HEK293 (cell line): ENCODE measurements around the gene PIGB.

Source experiments
- CTCF ChIA-PET: fragments of 350-600 bp; formaldehyde crosslinking; extraction: SDS; loops from one replicate; lab custom pipeline; 2021; ENCODE audit warnings: antibody characterized with exemption; lab: Yijun Ruan, JAX
- POLR2A ChIA-PET: fragments of 300-600 bp; formaldehyde crosslinking; extraction: SDS; loops from one replicate; lab custom pipeline; 2020; ENCODE audit warnings: antibody characterized with exemption, inconsistent platforms; lab: Yijun Ruan, JAX
- H3K27ac ChIP-seq: fragments of 200-500 bp; sonication (Bioruptor generic); 2 replicates; pipeline ENCODE4 v1.5.1; 2014; ENCODE audit warnings: low read depth, low read length, control low read depth, inconsistent platforms; ENCODE audit errors: extremely low read depth
- H3K36me3 ChIP-seq, 2 experiments: fragments of 200-500 bp in 1 of 2; sonication (Bioruptor generic) in 1 of 2; 1 replicate in 1 of 2; 2 replicates in 1 of 2; pipeline ENCODE4 v1.5.1; 2014 to 2017; ENCODE audit warnings: inconsistent platforms in 2 of 2, low read length in 2 of 2; ENCODE audit not compliant: control insufficient read depth in 2 of 2, insufficient read depth in 1 of 2
- H3K4me1 ChIP-seq: fragments of 200-500 bp; sonication (Bioruptor generic); 2 replicates; pipeline ENCODE4 v1.5.1; 2014; ENCODE audit warnings: mild to moderate bottlenecking, low read length, inconsistent platforms; ENCODE audit not compliant: control insufficient read depth, insufficient read depth
- H3K4me3 ChIP-seq: 2 replicates; pipeline ENCODE4 v1.5.1; 2011; ENCODE audit warnings: low read depth, mild to moderate bottlenecking, control low read depth, low read length, moderate library complexity
- H3K9me3 ChIP-seq: fragments of 200-500 bp; sonication (Bioruptor generic); 2 replicates; pipeline ENCODE4 v1.5.1; 2014; ENCODE audit warnings: low read depth, low read length, inconsistent platforms; ENCODE audit not compliant: control insufficient read depth, insufficient read depth
- HOXA7 ChIP-seq: sonication (generic); formaldehyde crosslinking; IDR thresholded peaks from 2 replicates; pipeline ENCODE4 v1.8.1; 2022; ENCODE audit warnings: missing genetic modification reagents, borderline replicate concordance
- HOXC10 ChIP-seq: sonication (generic); formaldehyde crosslinking; IDR thresholded peaks from 2 replicates; pipeline ENCODE4 v1.8.1; 2023; ENCODE audit warnings: mild to moderate bottlenecking, missing genetic modification reagents
- TCF7L2 ChIP-seq: IDR thresholded peaks from 2 replicates; pipeline ENCODE4 v1.6.1; 2011; ENCODE audit warnings: low read depth, mild to moderate bottlenecking, inconsistent platforms, low read length, moderate library complexity, borderline replicate concordance
- ZFP37 ChIP-seq: fragments of 450-650 bp; formaldehyde crosslinking; IDR thresholded peaks from 2 replicates; pipeline ENCODE4 v1.5.1; 2016; ENCODE audit warnings: missing biosample characterization, missing genetic modification characterization
- ZNF112 ChIP-seq: fragments of 450-650 bp; formaldehyde crosslinking; IDR thresholded peaks from 2 replicates; pipeline ENCODE4 v1.5.0; 2017; ENCODE audit warnings: missing biosample characterization, missing genetic modification characterization
- ZNF121 ChIP-seq: fragments of 450-650 bp; formaldehyde crosslinking; IDR thresholded peaks from 2 replicates; pipeline ENCODE4 v1.5.1; 2016; ENCODE audit warnings: missing biosample characterization, missing genetic modification characterization
- ZNF18 ChIP-seq: fragments of 450-650 bp; formaldehyde crosslinking; IDR thresholded peaks from 2 replicates; pipeline ENCODE4 v1.5.1; 2016; ENCODE audit warnings: missing biosample characterization, missing genetic modification characterization
- ZNF184 ChIP-seq: fragments of 450-650 bp; IDR thresholded peaks from 2 replicates; pipeline ENCODE4 v1.5.1; 2018; ENCODE audit warnings: missing biosample characterization, mild to moderate bottlenecking, missing genetic modification characterization
- ZNF26 ChIP-seq: fragments of 450-650 bp; formaldehyde crosslinking; IDR thresholded peaks from 2 replicates; pipeline ENCODE4 v1.5.1; 2016; ENCODE audit warnings: missing biosample characterization, missing genetic modification characterization
- ZNF426 ChIP-seq: fragments of 450-650 bp; formaldehyde crosslinking; IDR thresholded peaks from 2 replicates; pipeline ENCODE4 v1.5.1; 2017; ENCODE audit warnings: missing biosample characterization, missing genetic modification characterization, mild to moderate bottlenecking, inconsistent platforms, moderate library complexity
- ZNF660 ChIP-seq: fragments of 450-650 bp; IDR thresholded peaks from 2 replicates; pipeline ENCODE4 v1.5.1; 2018; ENCODE audit warnings: missing biosample characterization, mild to moderate bottlenecking, missing genetic modification characterization
- ZSCAN23 ChIP-seq: fragments of 450-650 bp; formaldehyde crosslinking; IDR thresholded peaks from 2 replicates; pipeline ENCODE4 v1.5.1; 2016; ENCODE audit warnings: missing biosample characterization, missing genetic modification characterization
- TF ChIP-seq, protein P1 (sequence below): fragments of 450-650 bp; formaldehyde crosslinking; IDR thresholded peaks from 2 replicates; pipeline ENCODE4 v1.5.1; 2017; ENCODE audit warnings: missing biosample characterization, missing genetic modification characterization

PIGB gene

DNA sequence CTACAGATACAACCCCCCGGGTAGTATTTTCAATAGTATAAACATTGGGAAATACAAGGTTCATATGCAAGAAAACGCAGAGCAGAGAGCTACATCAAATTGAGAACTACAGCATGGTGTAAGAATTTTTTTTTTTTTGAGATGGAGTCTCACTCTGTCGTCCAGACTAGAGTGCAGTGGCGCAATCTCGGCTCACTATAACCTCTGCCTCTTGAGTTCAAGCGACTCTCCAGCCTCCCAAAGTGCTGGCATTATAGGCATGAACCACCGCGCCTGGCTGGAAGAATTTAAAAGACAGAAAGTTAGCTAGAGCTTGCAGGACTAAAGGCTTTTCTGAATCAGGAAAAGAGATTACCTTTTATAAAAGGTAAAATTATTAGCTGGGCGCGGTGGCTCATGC, 42.0 kb downstream of the PIGB start:
- no peak overlapping the region for H3K4me3 ChIP-seq
- TF ChIP-seq ZNF426 (tag by site-specific recombination) (no peak), ZSCAN23 (no peak), ZNF184 (tag by site-specific recombination) (no peak), HOXA7 (CRISPR knock-in tag) (no peak), ZFP37 (no peak), ZNF112 (tag by site-specific recombination) (no peak), ZNF660 (tag by site-specific recombination) (no peak), ZNF18 (tag by site-specific recombination) (no peak)
- TF ChIP-seq, all 188 proteins: peak for 0
- CTCF ChIA-PET = interaction anchor here (0.6 to 0.9 kb wide), 3 partner anchors 10 to 252 kb away, joined by 3 read pairs; no protein-coding TSS in a partner anchor
- H3K36me3 ChIP-seq = no peaks in the 10 kb centered on the region; a peak in 1 of 3 replicates
- no peaks in the 10 kb centered on the region for H3K4me1 ChIP-seq
- H3K9me3 ChIP-seq = no peaks in the 10 kb centered on the region
- no peak overlapping the region for H3K27ac ChIP-seq
- POLR2A ChIA-PET = no interaction called here

DNA sequence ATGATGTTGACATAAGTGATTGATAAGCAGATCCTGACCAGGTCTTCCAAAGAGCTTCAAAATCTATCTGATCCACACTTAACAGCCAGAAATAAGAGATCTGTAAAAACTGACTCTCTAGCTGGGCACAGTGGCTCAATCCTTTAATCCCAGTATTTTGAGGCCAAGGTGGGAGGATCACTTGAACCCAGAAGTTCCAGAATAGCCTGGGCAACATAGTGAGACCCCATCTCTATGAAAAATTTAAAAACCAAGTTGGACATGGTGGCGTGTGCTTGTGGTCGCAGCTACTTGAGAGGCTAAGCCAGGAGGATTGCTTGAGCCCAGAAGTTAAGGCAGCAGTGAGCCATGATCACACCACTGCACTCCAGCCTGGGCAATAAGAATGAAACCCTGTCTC, 43.6 kb downstream of the PIGB start:
- Histone ChIP-seq H3K27ac (no peak overlapping the region), H3K4me3 (no peak overlapping the region), H3K36me3 (no peaks in the 10 kb centered on the region; a peak in 1 of 3 replicates), H3K9me3 (no peaks in the 10 kb centered on the region), H3K4me1 (no peaks in the 10 kb centered on the region)
- TF ChIP-seq ZNF121 (0 out of 2 replicates have a peak, but pooled peaks have one; percentile 37), HOXC10 (CRISPR knock-in tag) (no peak), TCF7L2 (no peak)
- TF ChIP-seq, protein P1, sequence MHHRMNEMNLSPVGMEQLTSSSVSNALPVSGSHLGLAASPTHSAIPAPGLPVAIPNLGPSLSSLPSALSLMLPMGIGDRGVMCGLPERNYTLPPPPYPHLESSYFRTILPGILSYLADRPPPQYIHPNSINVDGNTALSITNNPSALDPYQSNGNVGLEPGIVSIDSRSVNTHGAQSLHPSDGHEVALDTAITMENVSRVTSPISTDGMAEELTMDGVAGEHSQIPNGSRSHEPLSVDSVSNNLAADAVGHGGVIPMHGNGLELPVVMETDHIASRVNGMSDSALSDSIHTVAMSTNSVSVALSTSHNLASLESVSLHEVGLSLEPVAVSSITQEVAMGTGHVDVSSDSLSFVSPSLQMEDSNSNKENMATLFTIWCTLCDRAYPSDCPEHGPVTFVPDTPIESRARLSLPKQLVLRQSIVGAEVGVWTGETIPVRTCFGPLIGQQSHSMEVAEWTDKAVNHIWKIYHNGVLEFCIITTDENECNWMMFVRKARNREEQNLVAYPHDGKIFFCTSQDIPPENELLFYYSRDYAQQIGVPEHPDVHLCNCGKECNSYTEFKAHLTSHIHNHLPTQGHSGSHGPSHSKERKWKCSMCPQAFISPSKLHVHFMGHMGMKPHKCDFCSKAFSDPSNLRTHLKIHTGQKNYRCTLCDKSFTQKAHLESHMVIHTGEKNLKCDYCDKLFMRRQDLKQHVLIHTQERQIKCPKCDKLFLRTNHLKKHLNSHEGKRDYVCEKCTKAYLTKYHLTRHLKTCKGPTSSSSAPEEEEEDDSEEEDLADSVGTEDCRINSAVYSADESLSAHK (tag by site-specific recombination) = no peak
- ChIA-PET POLR2A (no interaction called here), CTCF (no interaction called here)

DNA sequence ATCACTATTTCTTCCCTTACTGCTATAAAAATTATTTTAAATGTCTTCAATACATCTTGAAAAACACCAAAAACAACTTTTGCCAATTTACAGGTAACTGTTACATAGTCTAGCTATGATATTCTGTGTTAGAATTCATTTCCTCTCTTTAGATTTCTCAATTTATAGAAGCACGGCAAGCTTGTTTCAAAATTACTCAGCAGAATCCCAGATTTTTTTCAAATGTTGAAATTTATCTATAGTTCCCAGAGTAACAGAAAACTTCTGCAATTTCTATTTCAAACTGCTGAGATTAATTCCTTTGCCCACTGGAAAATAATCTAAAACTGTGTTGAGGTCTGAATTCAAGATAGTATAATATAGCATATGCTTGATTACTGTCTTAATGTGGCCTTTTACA, 48.0 kb downstream of the PIGB start:
- no peaks in the 10 kb centered on the region for H3K4me1 ChIP-seq
- H3K4me3 ChIP-seq = no peak overlapping the region
- no peak overlapping the region for H3K27ac ChIP-seq
- no peak for TF ChIP-seq ZNF26
- no peaks in the 10 kb centered on the region for H3K9me3 ChIP-seq
- peaks cover 0 to 9% of the 10 kb centered on the region in 2 experiments; a peak in 2 of 3 replicates for H3K36me3 ChIP-seq
- ChIA-PET POLR2A (no interaction called here), CTCF (no interaction called here)
